Mesodermal cell (in vitro differentiated cells): ENCODE measurements around the gene GLI1.

Experiments
- H3K27ac ChIP-seq: 2 replicates; pipeline ENCODE4 v1.7.0; 2013; ENCODE audit warnings: mild to moderate bottlenecking, low read depth, low read length, moderate library complexity; ENCODE audit not compliant: severe bottlenecking
- H3K36me3 ChIP-seq: 2 replicates; pipeline ENCODE4 v1.7.1; 2013; ENCODE audit warnings: mild to moderate bottlenecking, low read length, moderate library complexity; ENCODE audit not compliant: control insufficient read depth, insufficient read depth
- H3K4me1 ChIP-seq: one replicate; pipeline ENCODE4 v1.7.1; 2013; ENCODE audit warnings: mild to moderate bottlenecking, low read length; ENCODE audit not compliant: insufficient read depth, control insufficient read depth, poor library complexity, severe bottlenecking
- H3K4me3 ChIP-seq: 2 replicates; pipeline ENCODE4 v1.7.0; 2013; ENCODE audit warnings: low read length, control low read depth, mild to moderate bottlenecking; ENCODE audit not compliant: insufficient read depth, poor library complexity, severe bottlenecking; ENCODE audit errors: extremely low read depth
- H3K9me3 ChIP-seq: 2 replicates; pipeline ENCODE4 v1.7.1; 2013; ENCODE audit warnings: mild to moderate bottlenecking, low read length, moderate library complexity; ENCODE audit not compliant: control insufficient read depth
- WGBS, 2 experiments: methylation state at CpG; one replicate each; pipeline ENCODE4 v1.1.5; 2013; ENCODE audit warnings: missing lambda C conversion rate in 2 of 2; ENCODE audit not compliant: insufficient coverage in 2 of 2; 5-methylcytosine and 5-hydroxymethylcytosine counted together

Gene GLI1

DNA sequence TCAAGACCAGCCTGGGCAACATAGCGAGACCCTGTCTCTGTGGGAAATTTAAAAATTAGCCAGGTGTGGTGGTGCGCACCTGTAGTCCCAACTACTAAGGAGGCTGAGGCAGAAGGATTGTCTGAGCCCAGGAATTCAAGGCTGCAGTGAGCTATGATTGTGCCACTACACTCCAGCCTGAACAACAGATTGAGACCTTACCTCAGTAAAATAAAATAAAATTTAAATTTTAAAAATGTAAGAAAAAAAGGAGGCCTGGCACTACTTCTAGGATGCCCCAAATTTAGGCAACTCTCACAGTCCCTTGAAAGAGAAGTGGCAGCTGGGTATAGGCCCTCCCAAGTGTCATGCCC lies 5.4 kb upstream of the GLI1 start:
- peaks cover 34% of the 10 kb centered on the region for H3K4me1 ChIP-seq
- H3K4me3 ChIP-seq: no peak overlapping the region
- no peaks in the 10 kb centered on the region for H3K9me3 ChIP-seq
- H3K27ac ChIP-seq: no peak overlapping the region
- 82 to 100% methylated on average over 2 of the region's 2 CpGs for WGBS, 2 experiments
- H3K36me3 ChIP-seq: no peaks in the 10 kb centered on the region

DNA sequence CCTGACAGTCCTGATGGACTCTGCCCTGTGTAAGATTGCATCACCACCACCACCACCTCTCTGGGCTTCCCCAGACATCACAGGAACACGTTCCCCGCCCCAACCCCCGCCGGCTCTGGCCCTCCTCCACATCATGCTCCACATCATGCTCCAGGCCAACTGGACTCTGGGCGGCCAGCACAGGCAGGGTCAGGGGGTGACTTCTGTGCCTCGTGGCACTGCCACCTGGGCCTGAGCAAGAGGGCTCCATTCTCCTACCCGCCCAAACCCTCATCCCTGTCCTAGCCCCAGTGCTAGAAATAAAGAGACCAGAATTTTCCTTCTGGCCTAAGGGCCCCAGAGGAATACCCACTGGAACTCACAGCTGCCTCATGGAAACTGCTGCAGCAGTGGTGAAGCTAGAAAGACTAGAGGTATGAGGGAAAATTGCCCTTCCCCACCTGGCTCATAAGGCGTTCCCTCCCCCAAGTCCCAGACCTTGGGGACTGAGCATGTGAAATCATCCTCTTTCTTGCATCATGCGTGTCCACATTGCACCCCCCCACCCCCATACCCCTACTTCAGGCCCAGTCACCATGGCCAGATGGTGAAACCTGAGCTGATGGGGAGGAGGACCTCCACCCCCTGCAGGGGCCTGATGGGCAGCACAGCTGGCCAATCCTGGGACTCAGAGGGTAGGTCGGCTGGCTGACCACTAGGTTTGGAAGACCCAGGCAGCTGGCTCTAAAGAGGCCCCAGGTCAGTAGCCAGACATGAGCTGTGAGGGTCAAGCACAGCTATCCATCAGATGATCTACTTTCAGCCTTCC lies 4.8 kb upstream of the GLI1 start, which contains the start of gene INHBE:
INHBE (plus strand) TSS at position 742 of the 808 bp plus-strand sequence. CDS start 230 bp downstream, outside the sequence.
- H3K4me3 ChIP-seq: no peak within 1 kb of the TSS
- no peaks in the 10 kb centered on the region for H3K9me3 ChIP-seq
- WGBS, 2 experiments: 67 to 82% methylated on average over 4 to 9 of the region's 10 CpGs
- peak within 1 kb of the TSS; percentile 80 for H3K27ac ChIP-seq
- H3K36me3 ChIP-seq: no peaks in the 10 kb centered on the region
- H3K4me1 ChIP-seq: peaks cover 34% of the 10 kb centered on the region

DNA sequence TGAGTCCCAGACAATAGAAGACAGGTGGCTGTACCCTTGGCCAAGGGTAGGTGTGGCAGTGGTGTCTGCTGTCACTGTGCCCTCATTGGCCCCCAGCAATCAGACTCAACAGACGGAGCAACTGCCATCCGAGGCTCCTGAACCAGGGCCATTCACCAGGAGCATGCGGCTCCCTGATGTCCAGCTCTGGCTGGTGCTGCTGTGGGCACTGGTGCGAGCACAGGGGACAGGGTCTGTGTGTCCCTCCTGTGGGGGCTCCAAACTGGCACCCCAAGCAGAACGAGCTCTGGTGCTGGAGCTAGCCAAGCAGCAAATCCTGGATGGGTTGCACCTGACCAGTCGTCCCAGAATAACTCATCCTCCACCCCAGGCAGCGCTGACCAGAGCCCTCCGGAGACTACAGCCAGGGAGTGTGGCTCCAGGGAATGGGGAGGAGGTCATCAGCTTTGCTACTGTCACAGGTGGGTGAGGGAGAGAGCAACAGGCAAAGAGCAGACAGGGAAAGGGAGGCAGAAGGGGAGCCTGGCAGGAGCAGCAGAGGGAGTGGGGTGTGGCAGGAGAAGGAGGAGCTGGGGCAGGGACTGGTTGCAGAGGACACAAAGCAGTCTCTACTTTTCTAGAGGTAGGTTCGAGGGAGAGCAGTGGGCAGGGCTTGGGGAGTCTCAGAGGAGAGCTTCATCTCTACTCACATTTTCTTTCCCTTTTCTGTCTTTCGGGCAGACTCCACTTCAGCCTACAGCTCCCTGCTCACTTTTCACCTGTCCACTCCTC lies 4.0 kb upstream of the GLI1 start:
- H3K36me3 ChIP-seq: no peaks in the 10 kb centered on the region
- no peak overlapping the region for H3K4me3 ChIP-seq
- H3K9me3 ChIP-seq: no peaks in the 10 kb centered on the region
- WGBS, 2 experiments: 66 to 83% methylated on average over 6 of the region's 10 CpGs
- peaks cover 40% of the 10 kb centered on the region for H3K4me1 ChIP-seq
- H3K27ac ChIP-seq: no peak overlapping the region

DNA sequence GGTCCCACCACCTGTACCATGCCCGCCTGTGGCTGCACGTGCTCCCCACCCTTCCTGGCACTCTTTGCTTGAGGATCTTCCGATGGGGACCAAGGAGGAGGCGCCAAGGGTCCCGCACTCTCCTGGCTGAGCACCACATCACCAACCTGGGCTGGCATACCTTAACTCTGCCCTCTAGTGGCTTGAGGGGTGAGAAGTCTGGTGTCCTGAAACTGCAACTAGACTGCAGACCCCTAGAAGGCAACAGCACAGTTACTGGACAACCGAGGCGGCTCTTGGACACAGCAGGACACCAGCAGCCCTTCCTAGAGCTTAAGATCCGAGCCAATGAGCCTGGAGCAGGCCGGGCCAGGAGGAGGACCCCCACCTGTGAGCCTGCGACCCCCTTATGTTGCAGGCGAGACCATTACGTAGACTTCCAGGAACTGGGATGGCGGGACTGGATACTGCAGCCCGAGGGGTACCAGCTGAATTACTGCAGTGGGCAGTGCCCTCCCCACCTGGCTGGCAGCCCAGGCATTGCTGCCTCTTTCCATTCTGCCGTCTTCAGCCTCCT lies 3.4 kb upstream of the GLI1 start:
- Histone ChIP-seq H3K4me1 (peaks cover 44% of the 10 kb centered on the region), H3K36me3 (no peaks in the 10 kb centered on the region), H3K27ac (no peak overlapping the region), H3K9me3 (no peaks in the 10 kb centered on the region), H3K4me3 (no peak overlapping the region)
- WGBS, 2 experiments: 55 to 68% methylated on average over 12 to 15 of the region's 15 CpGs

DNA sequence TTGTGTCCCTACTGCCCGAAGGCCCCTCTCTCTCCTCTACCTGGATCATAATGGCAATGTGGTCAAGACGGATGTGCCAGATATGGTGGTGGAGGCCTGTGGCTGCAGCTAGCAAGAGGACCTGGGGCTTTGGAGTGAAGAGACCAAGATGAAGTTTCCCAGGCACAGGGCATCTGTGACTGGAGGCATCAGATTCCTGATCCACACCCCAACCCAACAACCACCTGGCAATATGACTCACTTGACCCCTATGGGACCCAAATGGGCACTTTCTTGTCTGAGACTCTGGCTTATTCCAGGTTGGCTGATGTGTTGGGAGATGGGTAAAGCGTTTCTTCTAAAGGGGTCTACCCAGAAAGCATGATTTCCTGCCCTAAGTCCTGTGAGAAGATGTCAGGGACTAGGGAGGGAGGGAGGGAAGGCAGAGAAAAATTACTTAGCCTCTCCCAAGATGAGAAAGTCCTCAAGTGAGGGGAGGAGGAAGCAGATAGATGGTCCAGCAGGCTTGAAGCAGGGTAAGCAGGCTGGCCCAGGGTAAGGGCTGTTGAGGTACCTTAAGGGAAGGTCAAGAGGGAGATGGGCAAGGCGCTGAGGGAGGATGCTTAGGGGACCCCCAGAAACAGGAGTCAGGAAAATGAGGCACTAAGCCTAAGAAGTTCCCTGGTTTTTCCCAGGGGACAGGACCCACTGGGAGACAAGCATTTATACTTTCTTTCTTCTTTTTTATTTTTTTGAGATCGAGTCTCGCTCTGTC lies 2.7 kb upstream of the GLI1 start:
- Histone ChIP-seq H3K4me1 (peaks cover 43% of the 10 kb centered on the region), H3K36me3 (no peaks in the 10 kb centered on the region), H3K4me3 (no peak overlapping the region), H3K27ac (no peak overlapping the region), H3K9me3 (no peaks in the 10 kb centered on the region)
- WGBS, 2 experiments: 100% methylated on average over 4 of the region's 6 CpGs

DNA sequence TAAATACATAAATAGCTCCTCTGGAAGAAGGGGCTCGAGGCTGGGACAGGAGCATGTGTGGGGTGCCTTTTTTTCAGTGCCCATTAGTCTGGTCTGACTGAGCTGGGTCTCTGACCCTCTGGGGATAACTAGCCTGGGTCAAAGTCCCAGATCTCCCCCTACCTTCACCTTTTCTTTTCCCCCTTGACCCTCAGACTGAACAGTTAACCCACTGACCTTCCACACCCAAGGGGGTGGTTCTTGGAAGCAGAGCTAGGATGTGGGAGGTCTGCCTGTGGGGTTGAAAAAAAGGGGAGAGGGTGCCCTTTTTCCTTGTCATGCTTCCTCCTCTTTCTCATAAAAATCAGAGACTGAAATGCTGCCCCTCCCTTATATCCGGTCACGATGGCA lies 925 bp upstream of the GLI1 start:
- Histone ChIP-seq H3K27ac (peak overlapping the region; percentile 65), H3K9me3 (no peaks in the 10 kb centered on the region), H3K4me3 (peak overlapping the region; percentile 62), H3K4me1 (peaks cover 34% of the 10 kb centered on the region), H3K36me3 (no peaks in the 10 kb centered on the region)
- WGBS, 2 experiments: 0% methylated on average over 2 of the region's 3 CpGs

DNA sequence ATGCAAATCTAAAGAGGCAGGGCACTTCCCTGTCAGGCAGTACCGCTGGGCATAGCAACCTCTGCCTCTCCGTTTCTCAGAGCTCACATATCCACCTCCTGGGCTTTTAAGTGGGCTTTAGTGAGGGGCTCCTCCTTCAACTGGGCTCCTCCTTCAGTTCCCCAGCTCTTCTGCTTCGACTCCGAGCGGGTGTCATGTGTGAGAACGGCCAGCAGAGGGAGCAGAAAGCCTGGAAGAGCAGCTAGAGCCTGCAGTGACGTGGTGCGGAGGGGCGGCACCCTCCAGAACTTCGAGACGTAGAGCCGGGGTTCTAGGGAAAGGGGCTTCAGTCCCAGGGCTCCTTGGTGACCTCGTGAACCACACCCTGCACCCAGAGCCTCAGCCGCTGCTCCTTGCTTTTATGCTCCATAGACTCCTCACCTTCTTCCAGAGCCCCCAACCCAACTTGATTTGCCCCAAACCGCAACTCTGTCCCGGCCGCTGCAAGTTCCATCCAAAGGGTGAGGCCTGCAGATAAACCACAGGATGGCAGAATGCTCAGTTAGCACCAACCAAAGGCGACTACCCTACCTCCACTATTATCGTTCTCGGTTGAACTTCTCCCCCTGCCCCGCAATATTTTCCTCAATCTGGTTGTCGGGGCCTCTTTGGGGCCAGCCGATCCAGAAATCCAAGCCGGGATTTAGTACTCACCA lies 383 bp upstream of the GLI1 start:
- no peaks in the 10 kb centered on the region for H3K36me3 ChIP-seq
- peaks cover 34% of the 10 kb centered on the region for H3K4me1 ChIP-seq
- no peaks in the 10 kb centered on the region for H3K9me3 ChIP-seq
- H3K4me3 ChIP-seq: peak overlapping the region; percentile 62
- 1 to 2% methylated on average over 20 to 21 of the region's 24 CpGs for WGBS, 2 experiments
- H3K27ac ChIP-seq: peak overlapping the region; percentile 67

DNA sequence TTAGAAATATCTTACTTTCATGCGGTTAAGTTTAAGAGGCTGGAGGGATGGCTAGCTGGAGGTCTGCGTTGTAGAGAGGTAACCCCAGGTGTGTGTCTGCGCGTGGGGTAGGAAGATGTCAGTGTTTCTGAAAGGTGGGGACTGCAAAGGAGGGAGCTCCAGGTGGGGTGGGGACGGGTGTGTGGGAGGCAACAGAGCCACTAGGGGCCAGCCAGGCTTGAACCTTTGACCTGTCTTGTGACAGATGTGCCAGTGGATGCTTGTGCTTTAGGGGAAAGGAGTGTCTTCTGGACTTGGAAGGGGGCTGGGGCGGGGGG lies 841 bp downstream of the GLI1 start:
- WGBS, 2 experiments: 0 to 3% methylated on average over 4 to 5 of the region's 6 CpGs
- Histone ChIP-seq H3K36me3 (no peaks in the 10 kb centered on the region), H3K9me3 (no peaks in the 10 kb centered on the region), H3K4me3 (peak overlapping the region; percentile 62), H3K4me1 (peaks cover 25% of the 10 kb centered on the region), H3K27ac (peak overlapping the region; percentile 6)

DNA sequence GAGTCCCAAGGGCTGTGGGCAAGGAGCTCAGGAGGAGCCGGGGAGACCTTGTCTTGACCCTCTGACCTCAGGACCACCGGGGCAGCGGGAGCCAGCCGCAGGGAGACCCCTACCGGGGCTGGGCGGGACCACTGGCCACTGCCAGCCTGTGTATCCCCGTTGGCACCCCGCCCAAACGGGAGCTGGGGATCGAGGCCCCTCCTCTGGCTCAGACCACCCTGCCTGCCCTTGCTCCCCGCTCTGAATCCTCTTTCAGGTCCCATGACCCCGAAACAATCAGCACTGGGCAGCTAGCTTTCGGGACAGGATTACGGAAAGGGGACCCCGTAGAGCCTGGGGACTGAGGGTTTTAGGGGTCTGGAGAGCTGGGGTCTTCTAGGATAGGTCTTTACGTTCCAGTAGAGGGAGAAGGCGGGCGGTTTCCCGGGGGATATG lies 1.3 kb downstream of the GLI1 start:
- 1 to 3% methylated on average over 13 to 16 of the region's 19 CpGs for WGBS, 2 experiments
- Histone ChIP-seq H3K36me3 (no peaks in the 10 kb centered on the region), H3K4me1 (peaks cover 22% of the 10 kb centered on the region), H3K27ac (peak overlapping the region; percentile 66), H3K4me3 (peak overlapping the region; percentile 62), H3K9me3 (no peaks in the 10 kb centered on the region)
